IPS-11a (cell line): ENCODE data around the gene UMOD.

Experiments
- H3K4me3 ChIP-seq: one replicate; pipeline ENCODE4 v1.5.1; 2013; ENCODE audit warnings: low read depth, low read length, control low read depth

The UMOD gene

GRCh38 chr16:20364051-20364450 is 11.5 kb upstream of the UMOD start:
- H3K4me3 ChIP-seq, result no peak overlapping the region

DNA sequence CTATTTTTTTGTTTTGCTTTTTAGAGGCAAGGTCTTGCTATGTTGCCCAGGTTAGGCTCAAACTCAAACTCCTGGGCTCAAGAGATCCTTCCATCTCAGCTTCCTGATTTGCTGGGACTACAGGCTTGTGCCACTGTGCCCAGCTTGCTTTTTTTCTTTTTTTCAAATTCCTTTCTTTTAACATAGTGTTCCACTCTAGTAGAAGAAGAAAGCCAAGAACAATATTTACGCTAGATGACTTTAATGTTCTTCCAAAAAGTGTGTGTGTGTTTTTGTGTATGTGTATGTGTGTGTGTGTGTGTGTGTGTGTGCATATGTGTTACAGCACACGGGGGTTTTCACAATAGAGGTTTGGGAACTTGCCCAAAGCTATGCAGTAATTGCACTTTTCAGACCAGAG is 10.7 kb upstream of the UMOD start:
- H3K4me3 ChIP-seq, result no peak overlapping the region

GRCh38 chr16:20359997-20360396 is 7.5 kb upstream of the UMOD start:
- no peak overlapping the region for H3K4me3 ChIP-seq

DNA sequence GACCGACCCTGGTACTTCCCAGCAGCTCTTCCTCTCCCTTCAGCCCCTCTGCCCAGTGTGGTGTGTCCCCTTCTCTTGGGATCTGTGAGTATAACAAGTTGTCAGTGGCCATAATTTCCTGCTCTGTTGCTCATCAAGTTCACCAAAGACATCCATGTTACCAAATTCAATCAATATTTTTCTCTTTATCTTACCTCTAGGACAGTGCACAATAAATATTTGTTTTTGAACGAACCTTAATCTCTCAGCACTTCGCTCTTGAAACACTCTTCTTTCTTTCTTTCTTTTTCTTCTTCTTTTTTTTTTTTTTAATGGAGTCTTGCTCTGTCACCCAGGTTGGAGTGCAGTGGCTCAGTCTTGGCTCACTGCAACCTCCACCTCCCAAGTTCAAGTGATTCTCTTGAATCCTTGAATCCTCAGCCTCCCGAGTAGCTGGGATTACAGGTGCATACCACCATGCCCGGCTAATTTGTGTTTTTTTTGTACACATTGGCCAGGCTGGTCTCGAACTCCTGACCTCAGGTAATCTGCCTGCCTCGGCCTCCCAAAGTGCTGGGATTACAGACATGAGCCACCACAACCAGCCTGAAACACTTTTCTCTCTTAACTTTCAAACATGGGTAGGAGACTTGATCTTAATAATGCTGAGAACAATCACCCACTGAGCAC is 2.7 kb upstream of the UMOD start:
- no peak overlapping the region for H3K4me3 ChIP-seq

GRCh38 chr16:20353379-20353778 is 864 bp upstream of the UMOD start:
- H3K4me3 ChIP-seq, result no peak overlapping the region

DNA sequence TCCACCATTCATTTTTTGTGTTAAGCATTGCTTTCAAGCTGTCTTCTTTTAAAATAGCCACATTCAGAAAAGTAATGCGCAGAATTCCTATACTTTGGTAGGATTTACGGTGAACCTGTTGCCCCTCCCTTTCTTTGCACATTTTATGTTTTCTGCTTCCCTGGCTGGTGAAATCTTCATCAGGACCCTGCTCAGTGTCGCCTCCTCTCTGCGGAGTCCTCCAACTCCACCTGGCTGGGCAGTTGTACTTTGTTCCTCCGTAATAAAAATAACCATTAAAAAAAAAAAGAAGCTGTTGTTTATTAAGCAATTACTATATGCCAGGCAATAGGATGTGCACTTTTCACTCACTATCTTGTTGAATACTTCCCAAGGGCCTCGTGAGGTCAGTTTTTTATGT is 2.9 kb downstream of the UMOD start:
- no peak overlapping the region for H3K4me3 ChIP-seq

GRCh38 chr16:20348365-20349185 is 3.9 kb downstream of the UMOD start:
- no peak overlapping the region for H3K4me3 ChIP-seq

DNA sequence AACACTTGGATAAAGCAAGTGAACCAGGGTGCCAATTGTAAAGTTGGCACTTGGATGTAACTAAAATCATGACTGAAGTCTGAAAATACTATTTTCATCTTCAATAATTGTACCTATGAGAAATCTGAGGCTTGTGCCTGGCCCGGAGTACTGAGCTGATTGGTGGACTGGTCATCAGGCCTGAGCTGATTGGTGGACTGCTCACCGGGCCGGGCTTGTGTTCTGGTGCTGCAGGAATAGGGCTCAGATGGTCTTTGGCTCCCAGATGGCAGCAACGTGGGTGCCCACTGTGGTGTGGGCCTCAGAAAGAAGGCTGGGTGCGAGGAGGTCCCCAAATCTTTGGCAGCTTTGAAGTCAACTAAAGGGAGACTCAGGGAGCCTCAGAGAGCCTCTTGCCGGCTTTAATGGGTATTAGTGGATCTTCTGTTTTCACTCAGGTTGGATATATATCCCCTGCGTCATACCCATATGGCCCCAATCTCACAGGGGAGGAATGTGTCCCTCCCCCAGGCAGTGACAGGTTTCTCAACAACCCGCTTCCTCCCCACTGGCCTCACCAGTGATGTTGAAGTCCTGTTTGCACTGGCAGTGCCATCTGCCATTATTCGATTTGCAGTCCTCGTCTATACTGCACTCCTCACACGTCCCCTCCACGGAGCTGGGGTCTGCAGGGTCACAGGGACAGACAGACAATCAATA is 4.7 kb downstream of the UMOD start:
- no peak overlapping the region for H3K4me3 ChIP-seq

DNA sequence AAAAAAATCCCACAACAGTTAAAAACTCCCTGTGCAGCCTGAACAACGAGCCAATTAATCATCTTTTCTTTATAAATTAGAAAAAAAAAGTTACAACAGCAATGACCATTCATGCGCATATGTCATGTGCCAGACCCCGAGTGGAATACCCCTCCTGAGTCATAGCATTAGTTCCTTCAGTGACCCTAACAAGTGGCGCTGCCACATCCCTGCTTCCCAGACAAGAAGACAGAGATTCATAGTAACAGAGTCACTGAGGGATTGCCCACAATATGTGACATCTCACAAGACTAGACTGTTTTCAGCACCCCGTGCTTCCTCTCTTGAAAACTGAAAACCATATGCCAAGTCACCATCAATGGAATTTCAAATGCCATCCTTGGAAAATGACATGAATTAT is 7.9 kb downstream of the UMOD start:
- no peak overlapping the region for H3K4me3 ChIP-seq

DNA sequence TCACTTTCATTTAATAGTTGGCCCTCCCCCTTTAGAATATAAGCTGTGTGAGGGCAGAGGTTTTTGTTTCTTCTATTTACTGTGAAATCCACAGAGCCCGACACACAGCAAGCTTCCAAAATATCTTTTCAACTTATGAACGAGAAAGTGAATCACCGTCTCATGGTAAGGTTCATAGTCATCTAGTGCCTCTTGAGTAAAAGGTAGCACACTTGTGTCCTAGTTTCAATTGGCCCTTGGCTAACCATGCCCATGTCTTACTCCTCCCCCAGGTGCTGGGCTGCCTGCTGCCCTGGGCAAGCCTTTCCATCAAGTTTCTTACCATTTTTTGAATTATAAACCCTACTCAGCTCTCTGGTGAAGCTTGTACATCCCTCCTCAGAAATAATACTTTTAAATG is 12.8 kb downstream of the UMOD start:
- no peak overlapping the region for H3K4me3 ChIP-seq

DNA sequence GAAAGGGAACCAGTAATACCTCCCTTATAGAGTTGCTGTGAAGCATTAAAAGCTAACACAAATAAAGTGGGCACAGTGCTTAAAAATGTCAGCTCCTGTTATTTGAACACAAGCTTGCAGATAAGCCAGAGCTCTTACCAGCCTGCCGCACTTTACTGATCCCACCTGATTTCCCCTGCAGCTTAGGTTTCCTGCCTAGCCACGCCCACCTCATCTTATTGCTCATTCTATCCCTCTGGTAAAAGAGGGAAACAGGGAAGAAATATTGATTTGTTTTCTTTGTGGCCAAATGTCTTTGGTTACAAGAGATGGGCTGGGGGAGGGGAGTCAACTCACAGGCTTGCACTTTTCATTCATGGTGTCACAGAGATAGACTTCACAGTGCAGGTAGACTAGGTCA is 15.6 kb downstream of the UMOD start:
- H3K4me3 ChIP-seq, result no peak overlapping the region

DNA sequence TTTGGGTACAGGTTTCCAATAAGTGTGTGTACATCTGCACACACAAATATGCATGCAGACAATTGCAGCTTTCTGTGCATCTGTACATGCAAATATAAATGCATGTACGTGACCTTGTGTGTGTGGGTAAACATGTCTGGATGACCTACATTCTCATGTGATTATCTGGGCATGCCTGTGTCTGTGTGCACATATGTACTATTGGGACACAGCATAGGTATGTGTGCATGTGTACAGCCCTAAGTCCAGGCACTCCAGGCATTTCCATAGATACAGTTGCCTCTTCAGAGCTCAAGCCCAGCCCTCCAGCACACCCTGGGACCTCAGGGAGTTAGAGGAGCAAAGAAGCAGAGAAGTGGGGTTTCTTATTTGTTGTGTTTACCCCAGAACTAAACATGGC is 18.1 kb downstream of the UMOD start:
- no peak overlapping the region for H3K4me3 ChIP-seq

- no peak overlapping the region for H3K4me3 ChIP-seq
These were observed 19.4 kb downstream of the UMOD start for GRCh38 chr16:20333120-20333519.

DNA sequence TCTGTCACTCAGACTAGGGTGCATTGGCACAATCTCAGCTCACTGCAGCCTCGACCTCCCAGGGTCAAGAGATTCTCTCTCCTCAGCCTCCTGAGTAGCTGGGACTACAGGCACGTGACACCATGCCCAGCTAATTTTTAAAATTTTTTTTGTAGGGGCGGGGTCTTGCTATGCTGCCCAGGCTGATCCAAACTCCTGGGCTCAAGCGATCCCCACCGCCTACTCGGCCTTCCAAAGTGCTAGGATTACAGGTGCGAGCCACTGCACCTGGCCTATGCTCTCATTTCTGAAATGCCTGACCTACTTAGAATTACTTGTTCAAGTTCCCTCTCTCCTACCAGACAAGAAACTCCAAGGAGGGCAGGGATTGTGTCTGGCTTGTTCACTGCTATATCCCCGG is 20.1 kb downstream of the UMOD start:
- H3K4me3 ChIP-seq, result no peak overlapping the region

GRCh38 chr16:20331635-20332034 is 20.9 kb downstream of the UMOD start:
- no peak overlapping the region for H3K4me3 ChIP-seq

DNA sequence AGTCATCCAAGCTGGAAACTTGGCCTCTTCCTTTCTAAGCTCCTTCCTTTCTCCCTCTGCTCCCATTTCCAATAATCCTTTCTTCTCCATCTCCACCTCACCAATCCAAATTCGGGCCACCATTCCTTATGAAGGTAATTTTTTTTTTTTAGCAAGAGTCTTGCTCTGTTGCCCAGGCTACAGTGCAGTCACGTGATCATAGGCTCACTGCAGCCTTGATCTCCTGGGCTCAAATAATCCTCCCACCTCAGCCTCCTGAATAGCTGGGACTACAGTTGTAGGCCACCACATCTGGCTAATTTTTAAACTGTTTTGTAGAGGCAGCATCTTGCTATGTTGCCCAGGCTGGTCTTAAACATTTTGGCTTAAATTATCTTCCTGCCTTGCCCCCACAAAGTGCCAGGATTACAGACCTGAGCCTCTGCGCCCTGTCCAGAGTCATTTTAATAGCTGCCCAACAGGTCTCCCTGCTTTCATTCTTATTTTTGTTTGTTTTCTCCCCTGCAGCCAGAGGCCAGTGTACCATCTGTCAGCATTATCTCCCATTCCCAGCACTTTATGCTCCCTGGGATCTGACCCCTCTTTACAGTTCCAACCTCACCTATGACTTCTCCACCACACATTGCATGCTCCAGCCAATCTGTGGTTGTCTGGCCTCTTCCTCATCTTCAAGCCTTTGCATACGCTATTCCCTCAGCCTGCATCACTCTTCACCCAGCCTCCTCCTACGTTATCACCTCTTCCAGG is 22.9 kb downstream of the UMOD start:
- no peak overlapping the region for H3K4me3 ChIP-seq

DNA sequence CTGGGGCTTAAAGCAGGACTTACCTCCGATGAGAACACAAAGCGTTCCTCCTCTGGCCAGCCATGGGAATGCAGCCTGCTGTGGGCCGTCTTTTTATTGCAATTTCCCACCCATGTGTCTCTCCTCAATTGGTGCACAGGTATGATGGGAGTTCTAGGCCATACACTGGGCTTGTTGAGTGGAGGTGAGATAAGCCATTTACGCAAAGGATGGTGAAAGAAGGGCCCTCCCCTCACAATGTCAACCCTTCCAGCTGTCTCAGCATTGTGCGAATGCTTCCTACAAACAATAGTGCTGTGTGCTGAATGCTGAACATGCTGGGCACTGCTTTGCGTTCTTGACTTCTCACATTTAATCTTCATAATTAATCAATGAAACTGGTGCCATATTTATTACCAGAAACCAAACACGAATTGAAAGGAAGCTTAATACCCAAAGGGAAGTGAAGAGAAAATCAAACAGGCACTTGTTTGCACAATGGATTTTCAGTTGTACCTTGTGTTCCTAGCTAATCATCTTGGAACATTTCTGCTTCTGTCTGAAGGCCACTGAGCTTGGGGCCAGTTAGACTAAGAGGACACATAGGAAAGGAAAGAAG is 25.0 kb downstream of the UMOD start, which contains the start of gene GP2:
Gene GP2 (minus strand): TSS at position 70 of the 598 bp plus-strand sequence. CDS start 1,082 bp downstream, outside the sequence.
- no peak within 1 kb of the TSS for H3K4me3 ChIP-seq

- H3K4me3 ChIP-seq, result no peak overlapping the region
These were observed 26.2 kb downstream of the UMOD start for GRCh38 chr16:20326321-20326720.

GRCh38 chr16:20325005-20325404 is 27.5 kb downstream of the UMOD start:
- H3K4me3 ChIP-seq, result no peak overlapping the region

GRCh38 chr16:20323591-20324117 is 28.9 kb downstream of the UMOD start:
- no peak overlapping the region for H3K4me3 ChIP-seq
